ENCODE measurements around the gene COX7A1.
A peak's percentile ranks its signal among the peaks of the same experiment; 100 is the strongest.

COX7A1 gene

DNA sequence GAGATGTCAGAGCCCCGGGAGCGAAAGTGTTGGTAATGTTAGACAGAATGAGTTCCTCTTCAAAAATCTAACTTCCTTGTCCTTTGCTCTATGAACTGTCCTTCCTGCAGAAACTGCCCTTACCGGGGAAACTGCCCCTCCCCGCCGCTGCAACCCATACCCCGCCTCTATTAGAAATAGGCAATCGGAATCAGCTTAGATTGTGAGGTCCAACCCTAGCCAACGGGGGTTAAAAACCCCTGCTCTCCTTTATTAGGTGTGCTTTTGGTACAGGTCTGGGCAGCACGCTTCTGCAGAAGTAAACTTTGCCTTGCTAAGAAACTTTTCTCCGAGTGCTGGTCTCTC lies 23.9 kb downstream of the COX7A1 start:
- H3K9me3 Mint-ChIP-seq, result no peaks in the 10 kb centered on the region
- H3K27me3 Mint-ChIP-seq (ENCODE audit: low read depth), result no peaks in the 10 kb centered on the region
- peaks cover 14% of the 10 kb centered on the region for H3K36me3 Mint-ChIP-seq (ENCODE audit: low read depth)
- H3K27ac Mint-ChIP-seq, result peak overlapping the region; percentile 74 to 99 (median 94)
- peak overlapping the region; percentile 84 to 90 (median 88) for H3K4me3 Mint-ChIP-seq
- H3K4me1 Mint-ChIP-seq, result peaks cover 5% of the 10 kb centered on the region
- no peak for TF ChIP-seq CTCF (IDR thresholded peaks at IDR 0.05; ENCODE audit: unreplicated experiment in 3 of 3)

DNA sequence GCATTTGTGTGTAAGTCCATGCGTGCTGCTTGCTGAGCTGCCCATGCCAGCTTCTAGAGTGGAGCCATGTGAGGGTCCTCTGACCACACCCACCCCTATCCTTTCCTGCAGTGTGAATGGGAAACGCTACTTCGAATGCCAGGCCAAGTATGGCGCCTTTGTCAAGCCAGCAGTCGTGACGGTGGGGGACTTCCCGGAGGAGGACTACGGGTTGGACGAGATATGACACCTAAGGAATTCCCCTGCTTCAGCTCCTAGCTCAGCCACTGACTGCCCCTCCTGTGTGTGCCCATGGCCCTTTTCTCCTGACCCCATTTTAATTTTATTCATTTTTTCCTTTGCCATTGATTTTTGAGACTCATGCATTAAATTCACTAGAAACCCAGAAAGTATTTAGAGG lies 26.7 kb downstream of the COX7A1 start:
- Mint-ChIP-seq H3K9me3 (no peaks in the 10 kb centered on the region), H3K4me3 (no peak overlapping the region), H3K27ac (peak overlapping the region in 2 of 3 experiments; percentile 19 to 37), H3K4me1 (peaks cover 5% of the 10 kb centered on the region), H3K36me3 (ENCODE audit: low read depth) (peaks cover 23% of the 10 kb centered on the region), H3K27me3 (ENCODE audit: low read depth) (no peaks in the 10 kb centered on the region)
- no peak for TF ChIP-seq CTCF (IDR thresholded peaks at IDR 0.05; ENCODE audit: unreplicated experiment in 3 of 3)

DNA sequence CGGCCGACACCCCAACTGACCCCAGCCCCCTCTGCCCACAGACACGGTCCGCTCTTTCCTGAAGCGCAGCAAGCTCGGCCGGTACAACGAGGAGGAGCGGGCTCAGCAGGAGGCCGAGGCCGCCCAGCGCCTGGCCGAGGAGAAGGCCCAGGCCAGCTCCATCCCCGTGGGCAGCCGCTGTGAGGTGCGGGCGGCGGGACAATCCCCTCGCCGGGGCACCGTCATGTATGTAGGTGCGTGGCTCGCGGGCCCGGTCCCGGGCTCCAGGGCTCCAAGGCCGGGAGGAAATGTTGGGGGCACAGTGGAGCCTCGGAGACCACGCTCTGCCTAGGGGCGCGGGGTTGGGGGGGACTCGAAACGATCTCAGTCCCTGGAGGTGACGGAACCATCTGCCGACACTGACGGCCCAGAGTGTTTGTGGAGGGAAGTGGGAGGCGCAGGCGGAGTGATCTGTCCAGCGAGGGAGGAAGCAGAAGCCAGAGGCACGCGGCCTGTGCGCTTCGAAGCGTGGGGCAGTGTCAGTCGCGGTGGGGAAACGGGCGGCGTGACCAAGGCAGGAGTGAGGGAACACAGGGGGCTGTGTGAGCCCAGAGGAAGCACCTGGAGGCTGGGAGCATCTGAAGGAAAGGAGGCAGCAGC lies 30.6 kb downstream of the COX7A1 start:
- H3K9me3 Mint-ChIP-seq, result no peaks in the 10 kb centered on the region
- H3K27me3 Mint-ChIP-seq (ENCODE audit: low read depth), result no peaks in the 10 kb centered on the region
- no peak overlapping the region for H3K4me3 Mint-ChIP-seq
- TF ChIP-seq CTCF (IDR thresholded peaks at IDR 0.05; ENCODE audit: unreplicated experiment in 3 of 3), result no peak
- peaks cover 52% of the 10 kb centered on the region for H3K36me3 Mint-ChIP-seq (ENCODE audit: low read depth)
- H3K27ac Mint-ChIP-seq, result peak overlapping the region in 1 of 3 experiments; percentile 32
- no peaks in the 10 kb centered on the region for H3K4me1 Mint-ChIP-seq

DNA sequence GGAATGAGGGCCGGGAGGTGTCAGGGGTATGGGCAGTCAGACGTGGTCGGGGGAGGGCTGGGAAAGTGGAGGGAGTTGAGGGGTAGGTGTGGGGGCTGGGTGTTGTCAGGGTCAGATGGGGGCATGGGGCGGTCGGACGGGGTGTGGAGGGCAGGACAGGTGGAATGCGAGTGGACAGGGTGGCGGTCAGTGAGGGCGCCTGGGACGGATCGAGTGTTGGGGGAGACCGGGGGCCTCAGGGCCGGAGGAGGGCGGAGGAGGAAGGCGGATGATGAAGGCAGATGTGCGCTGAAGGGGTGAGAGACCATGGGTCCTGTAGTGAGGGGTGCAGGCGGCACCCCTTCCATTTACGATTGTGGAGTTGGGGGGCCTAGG lies 31.3 kb downstream of the COX7A1 start:
- Mint-ChIP-seq H3K27me3 (ENCODE audit: low read depth) (no peaks in the 10 kb centered on the region), H3K27ac (no peak overlapping the region), H3K4me3 (no peak overlapping the region), H3K4me1 (no peaks in the 10 kb centered on the region), H3K9me3 (no peaks in the 10 kb centered on the region), H3K36me3 (ENCODE audit: low read depth) (peaks cover 55% of the 10 kb centered on the region)
- TF ChIP-seq CTCF (IDR thresholded peaks at IDR 0.05; ENCODE audit: unreplicated experiment in 3 of 3), result no peak

DNA sequence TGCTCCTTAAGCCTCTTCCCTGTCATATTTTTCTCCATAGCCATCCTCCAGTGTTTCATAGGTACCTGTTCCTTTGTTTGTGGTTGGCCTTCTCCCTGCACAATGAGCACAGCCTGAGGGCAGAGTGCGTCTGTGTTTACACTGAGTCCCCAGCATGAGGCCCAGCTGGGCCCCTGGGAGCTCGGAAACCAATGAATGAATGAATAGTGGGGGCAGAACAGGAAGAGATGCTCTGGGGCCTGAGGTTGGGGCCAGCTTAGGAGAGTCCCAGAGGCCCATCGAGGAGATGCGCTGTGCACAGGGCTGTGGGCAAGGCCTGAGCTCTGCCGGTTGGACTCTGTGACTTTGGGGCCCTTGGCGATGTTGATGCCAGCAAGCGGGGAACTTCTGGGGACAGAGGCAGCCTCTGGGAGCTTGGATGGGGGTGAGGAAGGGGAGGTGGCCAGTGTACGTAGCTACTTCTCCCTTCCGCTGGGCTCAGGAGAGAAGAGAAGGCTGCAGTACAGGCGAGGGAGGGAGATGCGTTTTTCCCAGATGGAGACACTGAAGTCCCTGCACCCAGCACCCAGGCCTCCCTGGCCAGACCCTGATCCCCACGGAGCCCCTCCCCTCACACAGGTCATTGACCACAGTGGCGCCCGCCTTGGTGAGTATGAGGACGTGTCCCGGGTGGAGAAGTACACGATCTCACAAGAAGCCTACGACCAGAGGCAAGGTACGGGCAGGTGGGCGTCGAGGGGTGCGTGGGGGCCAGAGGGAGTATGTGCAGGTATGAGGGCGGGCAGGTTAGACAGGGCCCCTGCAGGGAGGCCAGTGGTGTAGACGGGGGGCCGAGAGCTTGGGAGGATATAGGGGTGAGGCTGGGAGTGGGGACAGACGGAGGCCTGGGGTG lies 31.9 kb downstream of the COX7A1 start:
- Mint-ChIP-seq H3K4me3 (peak overlapping the region; percentile 22 to 37 (median 31)), H3K9me3 (no peaks in the 10 kb centered on the region), H3K27me3 (ENCODE audit: low read depth) (no peaks in the 10 kb centered on the region), H3K4me1 (peaks cover 1% of the 10 kb centered on the region), H3K36me3 (ENCODE audit: low read depth) (peaks cover 49% of the 10 kb centered on the region), H3K27ac (peak overlapping the region in 1 of 3 experiments; percentile 54)
- TF ChIP-seq CTCF (IDR thresholded peaks at IDR 0.05; ENCODE audit: unreplicated experiment in 3 of 3), result no peak

DNA sequence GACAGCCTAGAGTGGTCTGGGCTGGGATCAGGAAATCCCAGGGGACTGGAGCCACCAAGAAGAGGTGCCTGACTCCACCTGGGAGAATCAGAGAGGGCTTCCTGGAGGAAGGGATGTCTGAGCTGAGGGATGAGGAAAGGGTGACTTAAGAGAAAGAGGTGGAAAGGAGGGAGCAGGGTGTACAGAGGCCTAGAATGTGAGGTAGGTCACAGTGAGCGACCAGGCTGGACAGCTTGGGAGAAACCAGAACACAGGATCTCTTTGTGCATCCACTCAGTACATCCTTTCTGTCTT lies 36.0 kb downstream of the COX7A1 start:
- Mint-ChIP-seq H3K9me3 (no peaks in the 10 kb centered on the region), H3K4me3 (peak overlapping the region; percentile 88 to 96 (median 92)), H3K27ac (no peak overlapping the region), H3K36me3 (ENCODE audit: low read depth) (peaks cover 49% of the 10 kb centered on the region), H3K4me1 (peaks cover 19% of the 10 kb centered on the region), H3K27me3 (ENCODE audit: low read depth) (no peaks in the 10 kb centered on the region)
- TF ChIP-seq CTCF (IDR thresholded peaks at IDR 0.05; ENCODE audit: unreplicated experiment in 3 of 3), result no peak
